ENCODE results near the gene GTF3C5. TPM values are rescaled to one million over a fixed set of nuclear protein-coding genes. Genes with fewer than 3 reads are reported as not detected.
"Not testable (repeated sequence)": the region's sequence is repeated elsewhere in the genome, so short reads cannot be mapped to it uniquely, and the experiment has no call there.

The GTF3C5 gene
- total RNA-seq, 4 donors from 2014 or later: 32.6 to 54.2 (median 39.0) TPM

- TF ChIP-seq CTCF (IDR thresholded peaks at IDR 0.05): no peak
- ATAC-seq (ENCODE audit: low FRiP score) (no peak), DNase-seq (ENCODE audit: low spot score) (no peak)
These were observed 27.9 kb downstream of the GTF3C5 start for GRCh38 chr9:133058550-133059320.

GRCh38 chr9:133059623-133060022 is 28.8 kb downstream of the GTF3C5 start:
- ATAC-seq (ENCODE audit: low FRiP score) (no peak), DNase-seq (ENCODE audit: low spot score) (no peak)
- TF ChIP-seq CTCF (IDR thresholded peaks at IDR 0.05): no peak

- no peak for TF ChIP-seq CTCF (IDR thresholded peaks at IDR 0.05)
- ATAC-seq (ENCODE audit: low FRiP score) (no peak), DNase-seq (ENCODE audit: low spot score) (no peak)
These were observed 29.6 kb downstream of the GTF3C5 start for GRCh38 chr9:133060417-133060841.

GRCh38 chr9:133061019-133061763 is 30.4 kb downstream of the GTF3C5 start:
- not testable (repeated sequence) for DNase-seq (ENCODE audit: low spot score); ATAC-seq (ENCODE audit: low FRiP score)

GRCh38 chr9:133061764-133062145 is 31.0 kb downstream of the GTF3C5 start, which contains the start of gene CEL:
Gene CEL, plus strand, starts transcription at chr9:133061981. Its CDS starts 22 bp downstream, at chr9:133062003.
- not testable (repeated sequence) for DNase-seq (ENCODE audit: low spot score); ATAC-seq (ENCODE audit: low FRiP score)

- not testable (repeated sequence) for ATAC-seq (ENCODE audit: low FRiP score); DNase-seq (ENCODE audit: low spot score)
These were observed 31.8 kb downstream of the GTF3C5 start for GRCh38 chr9:133062569-133062968.

- TF ChIP-seq CTCF (IDR thresholded peaks at IDR 0.05): no peak
- ATAC-seq (ENCODE audit: low FRiP score) (no peak), DNase-seq (ENCODE audit: low spot score) (no peak)
These were observed 32.3 kb downstream of the GTF3C5 start for GRCh38 chr9:133063159-133063499.

GRCh38 chr9:133063500-133064231 is 32.9 kb downstream of the GTF3C5 start:
- ATAC-seq (ENCODE audit: low FRiP score) (no peak), DNase-seq (ENCODE audit: low spot score) (no peak)
- no peak for TF ChIP-seq CTCF (IDR thresholded peaks at IDR 0.05)
